Eye (tissue), 1 donor: ENCODE measurements around the gene SCN10A.

ENCODE experiments used
- DNase-seq: peaks from one replicate; pipeline ENCODE4 v3.0.0-alpha.2; 2015

SCN10A gene

GRCh38 chr3:38717355-38718240, 98.4 kb downstream of the SCN10A start:
- no peak for DNase-seq

DNA sequence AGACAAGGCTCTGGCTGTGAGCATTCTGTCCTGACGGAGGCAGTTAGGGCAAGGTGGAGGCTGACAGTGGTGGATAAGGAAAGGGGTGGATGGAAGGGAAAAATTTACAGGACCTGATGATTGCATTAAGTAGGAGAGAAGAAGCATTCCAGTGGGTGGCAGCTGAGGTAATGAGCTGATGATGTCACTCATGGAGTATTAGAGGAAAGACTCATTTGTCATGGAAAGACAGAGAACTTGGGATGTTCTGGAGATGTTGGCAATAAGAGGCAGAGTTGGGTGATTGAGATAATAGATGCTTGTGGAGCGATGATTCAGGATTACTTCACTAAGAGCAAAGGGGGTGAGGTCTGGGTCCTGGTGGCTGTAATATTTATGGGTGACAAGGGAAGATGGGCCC, 102.9 kb downstream of the SCN10A start:
- no peak for DNase-seq

GRCh38 chr3:38711321-38711720, 104.7 kb downstream of the SCN10A start:
- DNase-seq, result no peak

DNA sequence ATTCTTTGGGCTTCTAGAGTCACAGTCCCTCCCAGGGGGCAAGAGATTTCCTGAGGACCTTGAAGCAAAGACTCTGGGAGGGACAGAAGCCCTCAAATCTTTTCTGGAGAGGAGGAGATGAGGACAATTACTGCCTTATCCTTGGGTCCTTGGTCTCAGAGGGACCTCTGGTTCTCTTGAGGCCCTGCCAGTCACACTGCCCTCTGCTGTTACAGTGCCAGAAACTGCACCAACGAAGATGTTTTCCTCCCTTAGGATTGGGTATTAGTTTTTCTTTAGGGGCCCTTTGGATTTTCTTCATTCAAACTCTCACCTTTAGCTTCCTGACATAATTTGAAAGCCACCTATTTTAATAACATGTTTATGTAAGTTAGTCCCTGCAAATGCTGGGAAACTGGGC, 108.3 kb downstream of the SCN10A start:
- DNase-seq, result no peak

GRCh38 chr3:38706961-38707360, 109.1 kb downstream of the SCN10A start:
- no peak for DNase-seq

DNA sequence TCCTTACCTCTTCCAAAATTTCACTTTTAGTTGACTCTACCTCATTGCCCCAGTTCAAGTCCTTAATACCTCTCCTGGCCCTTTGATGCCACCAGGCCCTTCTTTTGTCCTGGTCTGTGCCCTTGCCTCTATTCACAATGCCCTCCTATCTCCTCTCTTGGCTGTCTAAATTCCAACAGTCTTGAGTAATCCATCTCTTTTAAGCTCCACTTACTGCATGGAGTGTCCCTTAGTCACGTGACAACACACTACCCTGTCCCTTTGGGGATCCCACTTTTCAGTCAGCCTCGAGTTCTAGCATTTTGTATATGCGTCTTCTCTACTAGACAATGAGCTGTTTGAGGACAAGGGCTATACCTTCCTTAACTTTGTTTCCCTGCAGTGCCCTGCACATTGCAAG, 113.8 kb downstream of the SCN10A start:
- DNase-seq, result no peak

DNA sequence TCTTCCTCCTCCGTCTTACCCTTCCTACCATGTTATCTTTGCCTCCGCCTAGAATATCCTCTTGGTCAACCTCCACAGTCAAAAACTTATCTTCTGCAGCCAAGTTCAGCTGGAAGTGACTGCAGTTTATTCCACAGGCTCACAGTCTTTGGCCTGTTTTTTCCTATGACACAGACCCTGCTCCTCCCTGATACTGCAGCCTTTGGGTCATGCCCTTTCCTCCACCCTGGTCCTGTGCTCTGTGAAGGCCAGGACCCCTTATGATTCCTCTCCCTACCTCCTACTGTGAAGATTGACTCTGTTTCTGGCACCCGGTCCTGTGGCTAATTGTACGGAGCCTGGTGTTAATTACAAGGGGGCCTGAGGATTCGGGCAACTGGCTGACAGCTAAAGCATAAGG, 117.3 kb downstream of the SCN10A start:
- DNase-seq, result peak; percentile 4

- no peak for DNase-seq
These were observed 118.0 kb downstream of the SCN10A start for GRCh38 chr3:38698061-38698460.

DNA sequence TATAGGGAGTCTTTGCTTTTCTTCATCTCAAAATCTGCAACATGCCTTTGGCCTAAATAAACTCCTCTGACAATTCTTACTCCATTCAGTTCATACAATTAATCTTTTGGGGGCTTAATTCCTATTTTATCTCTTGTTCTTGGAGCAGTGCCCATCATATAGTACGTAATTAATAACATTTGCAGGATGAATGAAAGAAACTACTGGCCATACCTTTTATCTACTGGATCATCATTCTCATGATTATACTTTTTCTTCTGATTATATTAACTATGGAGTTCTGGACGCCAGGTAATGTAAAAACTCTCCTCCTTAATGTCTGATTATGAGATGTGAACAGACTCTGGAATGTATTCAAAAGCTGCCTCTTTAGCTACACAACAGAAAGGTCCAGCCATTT, 120.0 kb downstream of the SCN10A start:
- DNase-seq, result no peak

DNA sequence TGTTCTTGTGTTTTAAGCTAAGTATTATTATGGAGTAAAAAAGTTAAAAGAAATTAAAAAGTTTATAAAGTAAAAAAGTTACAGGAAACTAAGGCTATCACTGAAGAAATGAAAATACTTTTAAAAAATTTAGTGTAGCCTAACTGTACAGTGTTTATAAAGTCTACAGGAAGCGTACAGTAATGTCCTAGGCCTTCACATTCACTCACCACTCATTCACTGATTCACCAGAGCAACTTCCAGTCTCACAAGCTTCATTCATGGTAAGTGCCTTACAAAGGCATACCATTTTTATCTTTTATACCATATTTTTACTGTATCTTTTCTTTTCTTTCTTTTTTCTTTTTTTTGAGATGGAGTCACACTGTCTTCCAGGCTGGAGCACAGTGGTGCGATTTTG, 125.8 kb downstream of the SCN10A start:
- DNase-seq, result no peak

DNA sequence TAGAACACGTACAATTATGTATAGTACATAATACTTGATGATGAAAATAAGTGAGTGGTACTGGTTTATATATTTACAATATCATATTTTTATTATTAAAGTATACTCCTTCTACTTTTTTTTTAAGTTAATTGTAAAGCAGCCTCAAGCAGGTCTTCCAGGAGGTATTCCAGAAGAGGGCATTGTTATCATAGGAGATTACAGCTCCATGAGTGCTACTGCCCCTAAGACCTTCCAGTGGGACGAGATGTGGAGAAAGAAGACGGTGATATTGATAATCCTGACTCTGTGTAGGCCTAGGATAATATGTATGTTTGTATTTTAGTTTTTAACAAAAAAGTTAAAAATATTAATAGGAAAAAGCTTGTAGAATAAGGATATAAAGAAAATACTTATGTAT, 126.2 kb downstream of the SCN10A start:
- DNase-seq, result no peak

DNA sequence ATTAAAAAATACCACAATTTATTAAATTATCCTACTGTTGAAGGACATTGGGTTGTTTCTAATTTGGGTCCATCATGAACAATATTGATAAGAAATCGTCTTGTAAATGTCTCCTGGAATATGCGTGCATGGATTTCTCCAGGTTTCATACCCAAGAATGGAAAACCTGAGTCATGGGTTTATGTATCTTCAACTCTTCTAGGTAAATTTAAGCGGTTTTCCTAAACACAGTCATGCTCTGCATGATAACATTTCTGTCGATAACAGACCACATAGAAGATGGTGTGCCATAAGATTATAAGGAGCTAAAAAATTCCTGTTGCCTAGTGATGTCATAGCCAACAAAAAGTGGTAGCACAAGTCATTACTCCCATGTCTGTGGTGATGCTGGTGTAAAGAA, 126.7 kb downstream of the SCN10A start:
- DNase-seq, result no peak

GRCh38 chr3:38687321-38687720, 128.7 kb downstream of the SCN10A start:
- DNase-seq, result no peak

DNA sequence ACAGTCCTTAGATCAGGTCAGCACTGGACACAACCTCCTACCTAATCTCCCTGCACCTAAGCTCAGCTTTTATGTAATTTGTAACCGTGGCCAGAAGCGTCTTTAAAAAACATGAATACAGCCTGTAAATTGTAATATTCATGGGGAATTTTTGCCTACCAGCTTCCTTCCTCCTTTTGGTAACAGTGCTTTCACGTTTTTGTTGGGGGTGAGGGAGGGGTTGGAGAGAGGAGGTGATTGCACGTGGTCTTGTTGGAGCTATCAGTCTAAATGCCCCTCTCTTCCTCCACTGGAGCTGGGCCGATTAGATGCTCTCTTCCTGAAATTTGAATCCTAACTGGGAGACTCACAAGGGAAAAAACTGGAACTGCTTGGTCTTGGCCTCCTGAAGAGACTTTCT, 131.5 kb downstream of the SCN10A start:
- no peak for DNase-seq

GRCh38 chr3:38669668-38670067, 146.3 kb downstream of the SCN10A start:
- DNase-seq, result no peak

- no peak for DNase-seq
These were observed 153.5 kb downstream of the SCN10A start for GRCh38 chr3:38662544-38662943.

DNA sequence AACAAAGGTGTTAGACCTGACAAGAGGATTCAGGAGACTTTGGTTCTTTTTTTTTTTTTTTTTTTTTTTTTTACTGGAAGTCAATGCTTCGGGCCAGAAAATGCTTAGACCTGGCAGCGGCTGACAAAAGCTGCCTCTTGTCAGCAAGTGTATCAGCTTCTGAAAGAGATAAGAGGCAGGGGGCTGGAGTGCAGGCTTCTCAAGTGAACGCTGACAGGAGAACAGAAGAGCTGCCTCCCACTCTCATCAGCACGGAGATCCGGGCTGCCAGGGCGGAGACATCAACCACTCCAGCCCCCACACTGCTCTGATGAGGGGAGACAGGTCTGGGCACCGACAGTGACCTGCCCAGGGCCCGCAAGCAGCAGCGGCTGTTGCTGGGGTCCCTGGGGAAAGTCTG, 157.2 kb downstream of the SCN10A start:
- DNase-seq, result no peak

- DNase-seq, result no peak
These were observed 158.6 kb downstream of the SCN10A start for GRCh38 chr3:38657369-38657768.

DNA sequence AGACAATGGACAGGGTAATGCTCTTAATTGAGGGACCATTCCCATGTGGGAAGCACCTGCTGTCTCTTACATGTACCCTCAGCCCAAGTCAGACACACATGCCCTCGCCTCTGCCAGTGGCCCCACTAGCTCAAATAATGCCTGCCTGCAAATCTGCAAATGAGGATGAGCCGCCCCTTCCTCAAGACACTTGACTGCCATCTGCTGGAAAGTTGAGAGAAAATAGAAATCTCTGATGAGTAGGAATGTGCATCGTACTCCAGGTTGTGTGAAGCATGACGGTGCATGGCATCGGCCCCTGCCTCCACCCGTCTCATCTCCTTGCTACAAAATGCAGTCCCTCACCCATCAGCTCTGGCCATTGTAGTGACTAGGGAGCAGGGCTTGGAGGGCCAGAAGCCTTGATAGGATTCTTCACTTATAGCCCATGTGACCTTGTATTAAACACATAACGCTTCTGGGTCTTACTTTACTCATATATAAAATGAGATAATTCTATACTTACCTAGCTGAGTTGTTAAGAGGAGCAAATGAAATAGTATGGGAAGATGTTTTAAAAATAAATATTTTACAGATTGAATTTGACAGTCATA, 160.2 kb downstream of the SCN10A start:
- DNase-seq, result peak; percentile 89

DNA sequence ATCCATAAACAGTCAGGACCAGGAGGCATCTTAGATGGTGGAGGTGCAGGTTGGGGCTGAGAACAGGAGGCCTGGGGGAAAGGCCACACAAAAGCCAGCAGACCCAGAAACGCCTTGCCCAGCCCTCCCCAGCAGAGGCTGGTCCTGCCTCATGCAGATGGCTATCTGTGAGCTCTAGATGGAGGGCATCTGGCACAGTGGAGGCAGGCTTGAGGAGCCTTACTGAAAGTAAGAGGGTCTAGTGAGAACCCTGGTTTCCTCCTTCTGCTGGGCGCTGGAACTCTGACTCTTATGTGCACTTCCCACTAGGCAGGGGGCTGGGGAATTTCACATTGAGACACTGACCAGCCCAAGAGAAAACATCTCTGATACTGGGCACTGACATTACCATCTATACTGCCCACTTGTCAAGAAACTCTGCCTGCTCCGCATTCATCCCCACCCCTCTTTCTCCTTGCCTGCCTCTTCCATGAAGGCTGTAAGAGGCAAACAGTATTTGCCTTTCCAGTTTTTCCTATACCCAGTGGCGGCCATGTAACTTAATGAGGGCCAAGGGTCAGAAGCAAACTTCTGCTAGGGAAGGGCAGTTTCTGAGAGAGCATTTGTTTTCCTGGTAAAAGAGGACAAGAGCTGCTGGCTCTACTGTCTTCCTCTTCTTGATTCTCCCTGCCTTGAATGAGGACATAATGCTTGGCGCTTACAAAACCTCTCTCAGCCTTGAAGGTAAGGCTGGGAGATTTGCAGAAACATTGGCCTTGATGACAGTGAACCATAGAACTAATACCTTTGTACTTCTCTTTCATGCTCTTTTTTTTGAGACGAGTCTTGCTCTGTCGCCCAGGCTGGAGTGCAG, 162.1 kb downstream of the SCN10A start:
- no peak for DNase-seq

GRCh38 chr3:38652934-38653333, 163.1 kb downstream of the SCN10A start:
- DNase-seq, result no peak

DNA sequence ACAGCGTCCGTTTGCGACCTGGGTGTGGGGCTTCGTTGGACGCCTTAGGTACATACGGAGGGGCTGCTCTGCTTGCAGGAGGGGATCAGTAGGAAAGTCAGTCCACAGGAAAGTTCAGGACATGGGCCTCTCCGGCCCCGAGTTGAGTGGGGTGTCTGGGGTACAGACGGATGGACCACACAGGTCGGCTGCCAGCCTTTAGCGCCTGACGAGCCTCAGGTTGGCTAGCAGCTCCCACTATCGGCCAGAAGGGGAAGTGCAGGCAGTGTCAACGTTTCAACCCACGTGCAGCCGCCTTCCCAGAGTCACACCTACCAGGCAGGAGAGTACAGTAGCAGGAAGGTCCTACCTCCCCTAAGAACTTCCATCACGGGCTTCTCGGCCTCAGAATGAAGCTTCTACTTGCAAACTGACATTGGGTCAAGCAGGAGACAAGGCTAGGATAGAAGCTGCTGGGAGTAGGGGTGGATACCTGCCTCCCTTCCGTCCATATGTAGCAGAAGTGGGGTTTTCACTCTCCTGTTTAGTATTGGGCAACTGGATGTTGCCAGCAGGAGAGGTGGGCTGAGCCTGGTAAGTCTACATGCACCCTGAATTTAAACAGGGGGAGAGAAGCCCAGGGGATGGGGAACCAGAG, 164.7 kb downstream of the SCN10A start:
- peak; percentile 92 for DNase-seq
